OCI-LY3 (cell line): ENCODE results near the gene KAZN.

ENCODE experiments used
- CTCF ChIP-seq: fragments of 200-600, 300-600 bp; sonication (generic); IDR thresholded peaks from 2 replicates; pipeline ENCODE4 v1.5.1; 2014; ENCODE audit warnings: antibody characterized with exemption, low read length, low read depth
- EZH2phosphoT487 ChIP-seq: fragments of 200-600 bp; shearing (Covaris generic); IDR thresholded peaks from 2 replicates; pipeline ENCODE4 v1.6.1; 2018; ENCODE audit warnings: antibody characterized with exemption, mixed run types, low read depth

- TF ChIP-seq CTCF, result no peak
- no peak for TF ChIP-seq EZH2phosphoT487
Observed at GRCh38 chr1:15153184-15153841, 554.8 kb downstream of the KAZN start, which contains the start of gene TMEM51.
